Measurements from ENCODE around the gene UBE2E2. TPM values are rescaled to one million over a fixed set of nuclear protein-coding genes. Genes with fewer than 3 reads are reported as not detected.

Gene UBE2E2
- total and polyA plus RNA-seq, 2 of the 13 experiments (the other 11 are each of a cell fraction or from before 2014, with no cell fraction given) = 0.77 to 1.5 TPM

DNA sequence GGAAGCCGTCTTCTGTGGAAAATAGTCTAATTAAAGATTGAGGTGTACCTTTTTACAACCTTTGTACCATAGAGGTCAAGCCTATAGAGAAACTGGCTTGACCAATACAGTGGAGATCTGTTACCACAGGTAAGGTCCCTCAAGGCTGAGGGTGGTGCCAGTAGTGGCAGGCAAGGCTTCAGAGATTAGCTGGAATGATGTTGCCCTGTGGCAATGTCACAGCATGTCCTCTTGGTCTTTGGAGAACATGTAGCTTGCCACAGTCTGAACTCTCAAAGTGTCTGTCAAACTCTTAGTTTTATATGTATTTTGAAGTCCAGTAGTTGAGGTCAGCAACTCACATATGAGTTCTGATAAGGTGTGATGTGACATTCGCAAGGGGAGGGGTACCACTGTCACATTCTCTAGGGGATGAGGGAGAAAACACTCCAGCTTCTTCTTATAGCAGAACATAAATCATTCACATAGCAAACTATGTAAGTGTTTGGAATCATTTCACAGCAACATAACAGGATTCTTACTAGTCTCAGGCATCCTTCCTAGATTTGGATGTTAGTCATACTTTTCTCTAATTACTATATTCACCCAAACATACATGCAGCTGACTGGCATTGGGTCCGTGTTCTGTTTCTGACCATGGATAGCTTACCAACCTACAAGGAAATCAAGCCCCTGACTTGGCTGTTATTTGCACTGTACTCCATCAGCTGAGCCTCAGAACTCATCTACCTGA lies 173.6 kb downstream of the UBE2E2 start:
- Histone ChIP-seq H3K9ac (ENCODE audit: insufficient read depth, low read depth, low read length) (no peak overlapping the region), H3K9me3 (ENCODE audit: low read length) (no peaks in the 10 kb centered on the region), H4K20me1 (ENCODE audit: insufficient read depth, low read length) (no peaks in the 10 kb centered on the region), H3K4me1 (ENCODE audit: insufficient read depth, low read length) (no peaks in the 10 kb centered on the region), H2AFZ (ENCODE audit: low read length) (no peak overlapping the region), H3K27ac (ENCODE audit: extremely low read length, insufficient read depth, low read length) (no peak overlapping the region), H3K36me3 (replicated peaks in 1 of 2; ENCODE audit: control insufficient read depth in 1 of 2, insufficient read depth in 2 of 2, low read length in 2 of 2) (no peaks in the 10 kb centered on the region), H3K4me3 (replicated peaks in 1 of 3; ENCODE audit: insufficient read depth in 1 of 3, low read depth in 2 of 3, low read length in 3 of 3) (no peak overlapping the region), H3K79me2 (ENCODE audit: insufficient read depth, low read length) (no peaks in the 10 kb centered on the region), H3K27me3 (ENCODE audit: control insufficient read depth in 1 of 2, insufficient read depth in 2 of 2, low read length in 2 of 2) (no peaks in the 10 kb centered on the region), H3K4me2 (ENCODE audit: low read depth, low read length) (no peak overlapping the region)
- ATAC-seq (no peak), FAIRE-seq (no peak), DNase-seq (ENCODE audit: low spot score) (no peak)
- intact Hi-C loops (cut with micrococcal nuclease; ENCODE audit: unreplicated experiment) = no loop called here
- CTCF ChIA-PET (ENCODE audit: low intra/inter-chr PET ratio, low total read pairs) = no interaction called here
- WGBS (ENCODE audit: low lambda C conversion rate) = 25% methylated on average over 3 of the region's 3 CpGs
- TF ChIP-seq GATAD2A (CRISPR knock-in tag; IDR thresholded peaks at IDR 0.05) = no peak
- TF ChIP-seq CAMTA2 (CRISPR knock-in tag; IDR thresholded peaks at IDR 0.05; ENCODE audit: borderline replicate concordance) = no peak
- no peak for TF ChIP-seq REL (CRISPR knock-in tag; conservative IDR thresholded peaks at IDR 0.05)
- no peak for TF ChIP-seq SMARCC2 (IDR thresholded peaks at IDR 0.05)
- no peak for TF ChIP-seq SP140L (CRISPR knock-in tag; IDR thresholded peaks at IDR 0.05; ENCODE audit: borderline replicate concordance)
- no peak for TF ChIP-seq SIX1 (CRISPR knock-in tag; IDR thresholded peaks at IDR 0.05; ENCODE audit: borderline replicate concordance)
- TF ChIP-seq PRPF4 (IDR thresholded peaks at IDR 0.05; ENCODE audit: low read depth, low read length, poor library complexity, severe bottlenecking) = no peak
- TF ChIP-seq, protein P1, sequence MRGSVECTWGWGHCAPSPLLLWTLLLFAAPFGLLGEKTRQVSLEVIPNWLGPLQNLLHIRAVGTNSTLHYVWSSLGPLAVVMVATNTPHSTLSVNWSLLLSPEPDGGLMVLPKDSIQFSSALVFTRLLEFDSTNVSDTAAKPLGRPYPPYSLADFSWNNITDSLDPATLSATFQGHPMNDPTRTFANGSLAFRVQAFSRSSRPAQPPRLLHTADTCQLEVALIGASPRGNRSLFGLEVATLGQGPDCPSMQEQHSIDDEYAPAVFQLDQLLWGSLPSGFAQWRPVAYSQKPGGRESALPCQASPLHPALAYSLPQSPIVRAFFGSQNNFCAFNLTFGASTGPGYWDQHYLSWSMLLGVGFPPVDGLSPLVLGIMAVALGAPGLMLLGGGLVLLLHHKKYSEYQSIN (CRISPR knock-in tag; IDR thresholded peaks at IDR 0.05; ENCODE audit: borderline replicate concordance) = no peak
- no peak for TF ChIP-seq KLF11 (CRISPR knock-in tag; IDR thresholded peaks at IDR 0.05)
- TF ChIP-seq TAF1 (CRISPR knock-in tag; IDR thresholded peaks at IDR 0.05) = no peak
- TF ChIP-seq RCOR2 (CRISPR knock-in tag; IDR thresholded peaks at IDR 0.05) = no peak
- TF ChIP-seq POLR2A (IDR thresholded peaks at IDR 0.05; ENCODE audit: insufficient read depth in 1 of 2, low read depth in 2 of 2, low read length in 2 of 2) = no peak
- TF ChIP-seq TOPORS (CRISPR knock-in tag; IDR thresholded peaks at IDR 0.05) = no peak
- TF ChIP-seq RBM39 (IDR thresholded peaks at IDR 0.05; ENCODE audit: low read depth, low read length, poor library complexity, severe bottlenecking) = no peak
- no peak for TF ChIP-seq ZUFSP (CRISPR knock-in tag; IDR thresholded peaks at IDR 0.05; ENCODE audit: borderline replicate concordance)
- TF ChIP-seq DPF2 (CRISPR knock-in tag; IDR thresholded peaks at IDR 0.05; ENCODE audit: borderline replicate concordance, low read depth) = no peak
- no peak for TF ChIP-seq KLF16 (CRISPR knock-in tag; IDR thresholded peaks at IDR 0.05)
- TF ChIP-seq POLR2AphosphoS2 (IDR thresholded peaks at IDR 0.05; ENCODE audit: low read depth, low read length) = no peak
- no TSS peak for BruUV-seq (replicated peaks)
- in situ Hi-C loops (cut with HindIII; ENCODE audit: extremely low pct_ligation_motif_present, low pct_unique_long_range_greater_than_20kb) = no loop called here
- POLR2A ChIA-PET = no interaction called here

All from HepG2 (cell line).